KMS-11 (cell line): ENCODE data around the gene CHERP.
"Not testable (repeated sequence)": the region's sequence is repeated elsewhere in the genome, so short reads cannot be mapped to it uniquely, and the experiment has no call there.

Source experiments
- H2AFZ ChIP-seq: fragments of 200-600 bp; sonication (generic); 2 replicates; pipeline ENCODE4 v1.6.1; 2016; ENCODE audit warnings: antibody characterized with exemption, mixed run types, low read depth
- H3K27ac ChIP-seq: fragments of 200-600 bp; sonication (generic); 2 replicates; pipeline ENCODE4 v1.6.1; 2016; ENCODE audit warnings: mild to moderate bottlenecking, mixed run types
- H3K27me3 ChIP-seq: fragments of 200-600 bp; sonication (generic); 2 replicates; pipeline ENCODE4 v1.6.1; 2017; ENCODE audit warnings: mild to moderate bottlenecking, low read depth, mixed run types, moderate library complexity; ENCODE audit not compliant: insufficient read depth
- H3K36me3 ChIP-seq: fragments of 200-600 bp; sonication (generic); 2 replicates; pipeline ENCODE4 v1.6.1; 2017; ENCODE audit warnings: mild to moderate bottlenecking, mixed run types; ENCODE audit not compliant: insufficient read depth
- H3K4me1 ChIP-seq: fragments of 200-600 bp; sonication (generic); 2 replicates; pipeline ENCODE4 v1.6.1; 2016; ENCODE audit warnings: mild to moderate bottlenecking, low read depth, mixed run types; ENCODE audit not compliant: poor library complexity, severe bottlenecking
- H3K4me2 ChIP-seq: fragments of 200-600 bp; sonication (generic); 2 replicates; pipeline ENCODE4 v1.7.0; 2016; ENCODE audit warnings: mild to moderate bottlenecking, mixed run types
- H3K4me3 ChIP-seq: fragments of 200-600 bp; sonication (generic); IDR thresholded peaks from 2 replicates; pipeline ENCODE4 v1.6.1; 2017; ENCODE audit warnings: low read depth, low read length, mixed read lengths; ENCODE audit not compliant: insufficient read depth
- H3K79me2 ChIP-seq: fragments of 200-600 bp; sonication (generic); 2 replicates; pipeline ENCODE4 v1.6.1; 2016; ENCODE audit warnings: low read depth, mixed run types; ENCODE audit not compliant: insufficient read depth
- H3K9ac ChIP-seq: fragments of 200-600 bp; sonication (generic); 2 replicates; pipeline ENCODE4 v1.6.1; 2016; ENCODE audit warnings: mild to moderate bottlenecking, mixed run types
- H4K20me1 ChIP-seq: fragments of 200-600 bp; sonication (generic); 2 replicates; pipeline ENCODE4 v1.6.1; 2016; ENCODE audit warnings: mild to moderate bottlenecking, mixed run types; ENCODE audit not compliant: insufficient read depth
- TF ChIP-seq, protein P1 (sequence below): fragments of 200-600 bp; sonication (generic); conservative IDR thresholded peaks from 2 replicates; pipeline ENCODE4 v1.6.1; 2017; ENCODE audit warnings: low read depth, mild to moderate bottlenecking, antibody characterized with exemption, low read length, moderate library complexity, mixed read lengths

Gene CHERP

DNA sequence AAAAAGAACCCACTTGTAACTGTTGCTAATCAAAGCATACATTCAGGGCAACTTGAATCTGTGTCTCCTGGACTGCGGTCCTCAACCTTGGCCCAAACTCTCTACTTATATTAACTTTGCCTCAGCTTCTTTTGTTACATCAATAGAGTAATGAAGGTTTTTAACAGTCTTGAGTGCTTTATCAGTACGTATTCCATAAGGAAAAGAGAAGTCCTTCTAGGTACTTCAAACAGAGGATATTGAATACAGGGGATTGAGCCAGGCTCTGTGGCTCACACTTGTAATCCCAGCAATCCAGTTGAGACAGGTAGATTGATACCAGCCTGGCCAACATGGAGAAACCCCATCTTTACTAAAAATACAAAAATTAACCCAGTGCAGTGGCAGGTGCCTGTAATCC lies 69.2 kb downstream of the CHERP start:
- TF ChIP-seq, protein P1, sequence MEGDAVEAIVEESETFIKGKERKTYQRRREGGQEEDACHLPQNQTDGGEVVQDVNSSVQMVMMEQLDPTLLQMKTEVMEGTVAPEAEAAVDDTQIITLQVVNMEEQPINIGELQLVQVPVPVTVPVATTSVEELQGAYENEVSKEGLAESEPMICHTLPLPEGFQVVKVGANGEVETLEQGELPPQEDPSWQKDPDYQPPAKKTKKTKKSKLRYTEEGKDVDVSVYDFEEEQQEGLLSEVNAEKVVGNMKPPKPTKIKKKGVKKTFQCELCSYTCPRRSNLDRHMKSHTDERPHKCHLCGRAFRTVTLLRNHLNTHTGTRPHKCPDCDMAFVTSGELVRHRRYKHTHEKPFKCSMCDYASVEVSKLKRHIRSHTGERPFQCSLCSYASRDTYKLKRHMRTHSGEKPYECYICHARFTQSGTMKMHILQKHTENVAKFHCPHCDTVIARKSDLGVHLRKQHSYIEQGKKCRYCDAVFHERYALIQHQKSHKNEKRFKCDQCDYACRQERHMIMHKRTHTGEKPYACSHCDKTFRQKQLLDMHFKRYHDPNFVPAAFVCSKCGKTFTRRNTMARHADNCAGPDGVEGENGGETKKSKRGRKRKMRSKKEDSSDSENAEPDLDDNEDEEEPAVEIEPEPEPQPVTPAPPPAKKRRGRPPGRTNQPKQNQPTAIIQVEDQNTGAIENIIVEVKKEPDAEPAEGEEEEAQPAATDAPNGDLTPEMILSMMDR = no peak
- Histone ChIP-seq H3K27ac (no peak overlapping the region), H3K36me3 (no peaks in the 10 kb centered on the region), H3K9ac (no peak overlapping the region), H3K4me1 (peaks cover 21% of the 10 kb centered on the region), H2AFZ (no peak overlapping the region; the same call in 1 of the 2 replicates), H3K4me3 (no peak overlapping the region), H3K79me2 (peaks cover 31% of the 10 kb centered on the region), H3K4me2 (no peak overlapping the region), H3K27me3 (no peaks in the 10 kb centered on the region), H4K20me1 (peaks cover 8% of the 10 kb centered on the region; the same call in 1 of the 2 replicates)

DNA sequence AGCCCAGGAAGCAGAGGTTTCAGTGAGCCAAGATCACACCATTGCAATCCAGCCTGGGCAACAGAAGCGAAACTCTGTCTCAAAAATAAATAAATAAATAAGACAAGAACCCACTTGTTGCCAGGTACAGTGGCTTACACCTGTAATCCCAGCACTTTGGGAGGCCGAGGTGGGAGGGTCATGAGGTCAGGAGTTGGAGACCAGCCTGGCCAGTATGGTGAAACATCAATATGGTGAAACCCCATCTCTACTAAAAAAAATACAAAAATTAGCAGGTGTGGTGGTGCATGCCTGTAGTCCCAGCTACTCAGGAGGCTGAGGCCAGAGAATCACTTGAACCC lies 69.7 kb downstream of the CHERP start:
- H3K27ac ChIP-seq, H3K4me3 ChIP-seq, H3K27me3 ChIP-seq, H3K36me3 ChIP-seq, H3K9ac ChIP-seq, H4K20me1 ChIP-seq: not testable (repeated sequence)
- peaks cover 21% of the 10 kb centered on the region for H3K4me1 ChIP-seq
- peaks cover 36% of the 10 kb centered on the region for H3K79me2 ChIP-seq
- peak overlapping the region; percentile 87; the same call in 1 of the 2 replicates for H2AFZ ChIP-seq
- peak overlapping the region; percentile 51; the same call in 1 of the 2 replicates for H3K4me2 ChIP-seq

DNA sequence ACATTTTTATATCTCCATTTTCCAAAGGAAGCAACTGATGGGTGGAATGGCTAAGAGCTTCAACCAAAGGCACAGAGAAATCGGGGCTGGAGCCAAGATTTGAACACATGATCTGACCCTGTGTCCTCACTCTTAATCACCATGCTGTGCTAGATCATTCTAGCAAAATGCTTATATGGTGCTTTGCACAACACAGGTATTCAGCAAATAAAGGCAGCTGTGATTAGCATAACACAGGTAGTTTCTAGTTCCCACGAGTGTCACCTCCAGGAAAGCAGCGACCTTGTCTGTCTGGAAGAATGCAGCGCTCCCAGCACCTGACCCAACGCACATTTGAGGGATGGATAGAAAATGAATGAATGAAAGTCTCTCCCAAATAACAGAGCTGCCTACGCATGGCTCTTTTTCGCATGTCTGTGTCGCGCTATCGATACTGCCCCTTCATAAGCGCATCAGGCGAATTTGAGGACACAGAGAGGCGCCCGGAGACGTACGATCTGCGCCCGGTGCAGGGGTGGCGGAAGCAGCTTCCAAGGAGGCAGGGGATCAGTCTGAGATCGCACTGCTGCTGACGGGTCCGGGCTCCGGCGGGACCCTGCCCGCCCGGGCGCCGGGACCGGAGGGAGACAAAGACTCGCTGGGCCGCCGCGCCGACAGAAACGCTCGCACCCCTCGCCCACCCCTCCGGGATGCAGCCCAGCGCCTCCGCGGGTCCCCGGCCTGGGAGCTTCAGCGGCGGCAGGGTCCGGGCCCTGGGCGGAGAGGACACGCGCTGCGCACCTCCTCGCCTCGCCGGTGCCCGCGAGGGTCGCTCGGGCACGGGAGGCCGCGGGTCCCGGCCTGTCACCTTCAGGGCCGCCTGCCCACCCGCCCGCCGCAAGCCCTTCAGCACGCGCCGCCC lies 71.1 kb downstream of the CHERP start:
- H3K4me3 ChIP-seq = no peak overlapping the region
- H3K79me2 ChIP-seq = peaks cover 49% of the 10 kb centered on the region
- H3K9ac ChIP-seq = peak overlapping the region; percentile 55; the same call in 1 of the 2 replicates
- H3K27me3 ChIP-seq = no peaks in the 10 kb centered on the region
- H3K36me3 ChIP-seq = no peaks in the 10 kb centered on the region
- H3K4me2 ChIP-seq = peak overlapping the region; percentile 88
- peak overlapping the region; percentile 26 for H2AFZ ChIP-seq
- peaks cover 28% of the 10 kb centered on the region for H3K4me1 ChIP-seq
- TF ChIP-seq, protein P1 = no peak
- peaks cover 12% of the 10 kb centered on the region; the same call in 1 of the 2 replicates for H4K20me1 ChIP-seq
- H3K27ac ChIP-seq = no peak overlapping the region

DNA sequence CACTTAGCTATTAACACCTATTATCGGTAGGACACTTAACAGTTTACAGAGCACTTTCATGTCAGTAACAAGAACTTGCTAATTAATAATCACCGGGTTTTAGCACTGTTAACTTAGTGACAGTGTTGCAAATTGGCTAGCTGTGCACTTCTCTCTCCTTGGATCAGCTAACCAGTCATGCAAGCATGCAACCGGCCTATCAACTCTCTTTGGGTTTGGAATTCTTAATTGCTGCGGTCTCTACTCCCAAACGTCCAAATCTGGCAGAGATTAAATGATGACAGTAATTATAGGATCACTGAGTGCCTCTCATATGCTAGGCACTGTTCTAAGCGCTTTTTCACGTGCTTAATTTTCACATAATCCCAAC lies 71.7 kb downstream of the CHERP start:
- TF ChIP-seq, protein P1 = no peak
- Histone ChIP-seq H3K4me2 (peak overlapping the region; percentile 88), H3K27ac (no peak overlapping the region), H3K9ac (peak overlapping the region; percentile 55; the same call in 1 of the 2 replicates), H3K36me3 (no peaks in the 10 kb centered on the region), H2AFZ (no peak overlapping the region), H3K4me3 (no peak overlapping the region), H3K27me3 (no peaks in the 10 kb centered on the region), H4K20me1 (peaks cover 12% of the 10 kb centered on the region; the same call in 1 of the 2 replicates), H3K79me2 (peaks cover 56% of the 10 kb centered on the region), H3K4me1 (peaks cover 28% of the 10 kb centered on the region)
